GM21576 (cell line): ENCODE data around the gene EPN1.
A peak's percentile ranks its signal among the peaks of the same experiment; 100 is the strongest.

ENCODE experiments used
- ATAC-seq: cut with Tn5 transposase; IDR thresholded peaks from one replicate; pipeline ENCODE4 v1.9.1; 2021; ENCODE audit warnings: mild to moderate bottlenecking, moderate library complexity; ENCODE audit not compliant: unreplicated experiment

EPN1 gene

GRCh38 chr19:55646889-55647731, 27.9 kb upstream of the EPN1 start:
- no peak for ATAC-seq

GRCh38 chr19:55647732-55648584, 27.1 kb upstream of the EPN1 start, which contains the start of gene CCDC106:
TSS of gene CCDC106 (plus strand) at chr19:55648212. CDS start at chr19:55649047, 835 bp downstream.
- no peak for ATAC-seq

GRCh38 chr19:55648585-55649267, 26.3 kb upstream of the EPN1 start:
- ATAC-seq, result no peak

GRCh38 chr19:55649268-55650125, 25.5 kb upstream of the EPN1 start:
- ATAC-seq, result no peak

GRCh38 chr19:55650126-55650557, 24.9 kb upstream of the EPN1 start:
- no peak for ATAC-seq

- no peak for ATAC-seq
These were observed 24.3 kb upstream of the EPN1 start for GRCh38 chr19:55650602-55651230.

- no peak for ATAC-seq
These were observed 23.8 kb upstream of the EPN1 start for GRCh38 chr19:55651236-55651635.

- ATAC-seq, result no peak
These were observed 22.5 kb upstream of the EPN1 start for GRCh38 chr19:55652311-55653128.

- peak; percentile 32 for ATAC-seq
These were observed 21.2 kb upstream of the EPN1 start for GRCh38 chr19:55653651-55654322.

- ATAC-seq, result peak; percentile 49
These were observed 20.6 kb upstream of the EPN1 start for GRCh38 chr19:55654323-55654867.

GRCh38 chr19:55654868-55655647, 20.0 kb upstream of the EPN1 start, which contains the start of gene U2AF2:
TSS of gene U2AF2 (plus strand) at chr19:55655035. CDS start at chr19:55655105, 70 bp downstream.
- peak; percentile 31 for ATAC-seq

GRCh38 chr19:55655648-55656040, 19.4 kb upstream of the EPN1 start:
- no peak for ATAC-seq

- no peak for ATAC-seq
These were observed 18.5 kb upstream of the EPN1 start for GRCh38 chr19:55656552-55656951.

- no peak for ATAC-seq
These were observed 17.9 kb upstream of the EPN1 start for GRCh38 chr19:55656988-55657747.

GRCh38 chr19:55658846-55659459, 16.1 kb upstream of the EPN1 start:
- no peak for ATAC-seq

- no peak for ATAC-seq
These were observed 15.2 kb upstream of the EPN1 start for GRCh38 chr19:55659822-55660221.
